Liver (tissue), 9 donors: ENCODE measurements around the gene WDR27. TPM values are rescaled to one million over a fixed set of nuclear protein-coding genes. Genes with fewer than 3 reads are reported as not detected.
"Not testable (repeated sequence)": the region's sequence is repeated elsewhere in the genome, so short reads cannot be mapped to it uniquely, and the experiment has no call there.

Experiments
- DNase-seq: peaks from one replicate; pipeline ENCODE4 v3.0.0-alpha.2; 2017; ENCODE audit warnings: low spot score
- H3K27ac ChIP-seq, 2 donors: one replicate each; pipeline ENCODE4 v1.7.0; 2013; ENCODE audit warnings: inconsistent platforms in 2 of 2, low read length in 2 of 2, control low read depth in 1 of 2, low read depth in 1 of 2, mild to moderate bottlenecking in 1 of 2
- H3K27me3 ChIP-seq, 4 donors: one replicate each; pipeline versions ENCODE4 v1.6.1 to v1.7.0; 2013; ENCODE audit warnings: low read length in 3 of 4, inconsistent platforms in 1 of 4, mild to moderate bottlenecking in 1 of 4, moderate library complexity in 1 of 4; ENCODE audit not compliant: control insufficient read depth in 4 of 4, insufficient read depth in 4 of 4
- H3K36me3 ChIP-seq, 4 donors: one replicate each; pipeline versions ENCODE4 v1.6.1 to v1.7.0; 2013; ENCODE audit warnings: low read length in 3 of 4, mild to moderate bottlenecking in 3 of 4, low read depth in 1 of 4, moderate library complexity in 1 of 4; ENCODE audit not compliant: control insufficient read depth in 4 of 4, insufficient read depth in 3 of 4
- H3K4me1 ChIP-seq, 4 donors: one replicate each; pipeline versions ENCODE4 v1.6.1 to v1.7.0; 2013; ENCODE audit warnings: low read length in 3 of 4, mild to moderate bottlenecking in 3 of 4, moderate library complexity in 1 of 4; ENCODE audit not compliant: control insufficient read depth in 4 of 4, insufficient read depth in 4 of 4
- H3K4me3 ChIP-seq, 3 donors: one replicate each; pipeline versions ENCODE4 v1.6.1 to v1.7.0; 2013; ENCODE audit warnings: low read length in 3 of 3, control low read depth in 1 of 3, low read depth in 1 of 3, mild to moderate bottlenecking in 1 of 3
- H3K9ac ChIP-seq, 2 donors: one replicate each; pipeline ENCODE4 v1.7.0; 2013; ENCODE audit warnings: low read length in 2 of 2, mild to moderate bottlenecking in 2 of 2, moderate library complexity in 2 of 2, control low read depth in 1 of 2, low read depth in 1 of 2
- H3K9me3 ChIP-seq, 4 donors: one replicate each; pipeline versions ENCODE4 v1.6.1 to v1.7.0; 2013; ENCODE audit warnings: low read length in 3 of 4; ENCODE audit not compliant: control insufficient read depth in 4 of 4
- ATF3 ChIP-seq: IDR thresholded peaks from 2 replicates; pipeline ENCODE4 v1.6.1; 2016; ENCODE audit warnings: antibody characterized with exemption
- EGR1 ChIP-seq, 2 donors: IDR thresholded peaks; 2 replicates each; pipeline ENCODE4 v1.6.1; 2016 to 2018; ENCODE audit warnings: antibody characterized with exemption in 2 of 2, low read depth in 2 of 2
- FOXA1 ChIP-seq: IDR thresholded peaks from 2 replicates; pipeline ENCODE4 v1.6.1; 2016; ENCODE audit warnings: antibody characterized with exemption
- FOXA2 ChIP-seq: IDR thresholded peaks from 2 replicates; pipeline ENCODE4 v1.6.1; 2016; ENCODE audit warnings: antibody characterized with exemption
- GABPA ChIP-seq, 2 donors: IDR thresholded peaks in 1 of 2; conservative IDR thresholded peaks in 1 of 2; 2 replicates each; pipeline ENCODE4 v1.6.1; 2016; ENCODE audit warnings: antibody characterized with exemption in 2 of 2, mild to moderate bottlenecking in 1 of 2, moderate library complexity in 1 of 2
- HNF4G ChIP-seq: IDR thresholded peaks from 2 replicates; pipeline ENCODE4 v1.6.1; 2016; ENCODE audit warnings: antibody characterized with exemption
- JUND ChIP-seq, 2 donors: IDR thresholded peaks; 2 replicates each; pipeline ENCODE4 v1.6.1; 2016; ENCODE audit warnings: antibody characterized with exemption in 2 of 2
- RAD21 ChIP-seq, 2 donors: IDR thresholded peaks; 2 replicates each; pipeline ENCODE4 v1.6.1; 2016; ENCODE audit warnings: antibody characterized with exemption in 2 of 2, mild to moderate bottlenecking in 2 of 2
- REST ChIP-seq: IDR thresholded peaks from 2 replicates; pipeline ENCODE4 v1.6.1; 2016; ENCODE audit warnings: antibody characterized with exemption, mild to moderate bottlenecking
- RXRA ChIP-seq, 2 donors: IDR thresholded peaks; 2 replicates each; pipeline ENCODE4 v1.6.1; 2017 to 2018; ENCODE audit warnings: antibody characterized with exemption in 2 of 2, mild to moderate bottlenecking in 1 of 2
- WGBS: extraction: QIAGEN DNeasy Blood & Tissue Kit; methylation state at CpG from one replicate; pipeline ENCODE4 v1.1.7; 2013; 5-methylcytosine and 5-hydroxymethylcytosine counted together
- polyA plus RNA-seq, 2 donors: library from polyadenylated mRNA; stranded (reverse) in 1 of 2; unstranded in 1 of 2; fragments of 200-250 nt in 1 of 2; fragments of >200 nt in 1 of 2; fragmentation: Nextera tagmentation in 1 of 2; extraction: Ambion mirVana in 1 of 2; gene quantifications; one replicate each; pipeline versions ENCODE4 v1.2.1 to v1.2.3, GENCODE V29; 2013 to 2015
- total RNA-seq, 2 donors: library from RNA; depleted of rRNA; stranded (reverse); fragments of >200 nt; gene quantifications; one replicate each; pipeline ENCODE4 v1.2.3, GENCODE V29; 2014
- TF ChIP-seq, protein P1 (sequence below): IDR thresholded peaks from 2 replicates; pipeline ENCODE4 v1.6.1; 2016; ENCODE audit warnings: antibody characterized with exemption
- TF ChIP-seq, protein P2 (sequence below): IDR thresholded peaks from 2 replicates; pipeline ENCODE4 v1.6.1; 2016; ENCODE audit warnings: antibody characterized with exemption
- donor health status: healthy.
- donor health status: healthy.
- donor health status: healthy.
- donor health status: healthy.
- donor health status: healthy.

Gene WDR27
- total and polyA plus RNA-seq, 4 donors = 3.7 to 20.1 (median 7.7) TPM

- TF ChIP-seq REST = no peak
- TF ChIP-seq ATF3 = no peak
- TF ChIP-seq HNF4G = no peak
Observed at GRCh38 chr6:169604076-169604475, 97.8 kb downstream of the WDR27 start (continued).

- H3K9me3 ChIP-seq, DNase-seq, H3K36me3 ChIP-seq, H3K27me3 ChIP-seq, H3K4me1 ChIP-seq, H3K27ac ChIP-seq, H3K9ac ChIP-seq, H3K4me3 ChIP-seq: not testable (repeated sequence)
- WGBS = 100% methylated on average over 1 of the region's 1 CpG
Observed at GRCh38 chr6:169601129-169601528, 100.7 kb downstream of the WDR27 start.

- Histone ChIP-seq H3K27me3 (no peaks in the 10 kb centered on the region), H3K4me3 (no peak overlapping the region), H3K4me1 (peaks cover 1 to 8% (median 5%) of the 10 kb centered on the region in 4 donors), H3K9ac (no peak overlapping the region), H3K9me3 (no peaks in the 10 kb centered on the region), H3K27ac (no peak overlapping the region), H3K36me3 (no peaks in the 10 kb centered on the region)
- TF ChIP-seq EGR1 (IDR thresholded peaks at IDR 0.05; ENCODE audit: low read depth in 2 of 2) (no peak), GABPA (IDR thresholded peaks at IDR 0.05 in 1 of 2, conservative IDR thresholded peaks at IDR 0.05 in 1 of 2) (no peak), JUND (IDR thresholded peaks at IDR 0.05) (no peak), FOXA1 (no peak), REST (no peak), HNF4G (no peak)
- no peak for DNase-seq
- 86% methylated on average over 1 of the region's 1 CpG for WGBS
Observed at GRCh38 chr6:169592558-169592957, 109.3 kb downstream of the WDR27 start.

- Histone ChIP-seq H3K27me3 (no peaks in the 10 kb centered on the region), H3K9me3 (no peaks in the 10 kb centered on the region), H3K4me3 (no peak overlapping the region), H3K9ac (no peak overlapping the region), H3K36me3 (no peaks in the 10 kb centered on the region), H3K27ac (no peak overlapping the region), H3K4me1 (peaks cover 1 to 12% (median 7%) of the 10 kb centered on the region in 4 donors)
- no peak for DNase-seq
- 76% methylated on average over 4 of the region's 4 CpGs for WGBS
- TF ChIP-seq RAD21 (IDR thresholded peaks at IDR 0.05) = no peak
- TF ChIP-seq REST = no peak
- no peak for TF ChIP-seq FOXA1
- no peak for TF ChIP-seq GABPA (IDR thresholded peaks at IDR 0.05 in 1 of 2, conservative IDR thresholded peaks at IDR 0.05 in 1 of 2)
- TF ChIP-seq RXRA (IDR thresholded peaks at IDR 0.05) = no peak
- TF ChIP-seq, protein P1, sequence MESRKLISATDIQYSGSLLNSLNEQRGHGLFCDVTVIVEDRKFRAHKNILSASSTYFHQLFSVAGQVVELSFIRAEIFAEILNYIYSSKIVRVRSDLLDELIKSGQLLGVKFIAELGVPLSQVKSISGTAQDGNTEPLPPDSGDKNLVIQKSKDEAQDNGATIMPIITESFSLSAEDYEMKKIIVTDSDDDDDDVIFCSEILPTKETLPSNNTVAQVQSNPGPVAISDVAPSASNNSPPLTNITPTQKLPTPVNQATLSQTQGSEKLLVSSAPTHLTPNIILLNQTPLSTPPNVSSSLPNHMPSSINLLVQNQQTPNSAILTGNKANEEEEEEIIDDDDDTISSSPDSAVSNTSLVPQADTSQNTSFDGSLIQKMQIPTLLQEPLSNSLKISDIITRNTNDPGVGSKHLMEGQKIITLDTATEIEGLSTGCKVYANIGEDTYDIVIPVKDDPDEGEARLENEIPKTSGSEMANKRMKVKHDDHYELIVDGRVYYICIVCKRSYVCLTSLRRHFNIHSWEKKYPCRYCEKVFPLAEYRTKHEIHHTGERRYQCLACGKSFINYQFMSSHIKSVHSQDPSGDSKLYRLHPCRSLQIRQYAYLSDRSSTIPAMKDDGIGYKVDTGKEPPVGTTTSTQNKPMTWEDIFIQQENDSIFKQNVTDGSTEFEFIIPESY = no peak
- TF ChIP-seq, protein P2, sequence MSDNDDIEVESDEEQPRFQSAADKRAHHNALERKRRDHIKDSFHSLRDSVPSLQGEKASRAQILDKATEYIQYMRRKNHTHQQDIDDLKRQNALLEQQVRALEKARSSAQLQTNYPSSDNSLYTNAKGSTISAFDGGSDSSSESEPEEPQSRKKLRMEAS = no peak
- TF ChIP-seq FOXA2 = no peak
Observed at GRCh38 chr6:169591616-169592015, 110.2 kb downstream of the WDR27 start.
